Measurements from ENCODE around the gene TBXAS1.

Gene TBXAS1

GRCh38 chr7:139950881-139951525 is 121.9 kb downstream of the TBXAS1 start:
- Histone ChIP-seq H3K4me3 (ENCODE audit: low read depth in 1 of 2, low read length in 2 of 2) (no peak overlapping the region), H3K27me3 (ENCODE audit: control insufficient read depth in 1 of 2, insufficient read depth in 2 of 2, low read length in 2 of 2) (no peaks in the 10 kb centered on the region), H3K36me3 (ENCODE audit: control insufficient read depth in 1 of 2, insufficient read depth in 2 of 2, low read length in 2 of 2) (no peaks in the 10 kb centered on the region), H3K4me1 (ENCODE audit: control insufficient read depth in 1 of 2, insufficient read depth in 2 of 2, low read length in 2 of 2) (no peaks in the 10 kb centered on the region), H3K9ac (ENCODE audit: low read depth in 1 of 2, low read length in 2 of 2) (no peak overlapping the region), H3K9me3 (ENCODE audit: control insufficient read depth in 1 of 2, low read length in 2 of 2) (no peaks in the 10 kb centered on the region), H3K27ac (ENCODE audit: low read depth, low read length) (no peak overlapping the region)

GRCh38 chr7:139953229-139953628 is 124.2 kb downstream of the TBXAS1 start:
- H3K27me3 ChIP-seq (ENCODE audit: control insufficient read depth in 1 of 2, insufficient read depth in 2 of 2, low read length in 2 of 2) = no peaks in the 10 kb centered on the region
- H3K27ac ChIP-seq (ENCODE audit: low read depth, low read length) = no peak overlapping the region
- no peaks in the 10 kb centered on the region for H3K36me3 ChIP-seq (ENCODE audit: control insufficient read depth in 1 of 2, insufficient read depth in 2 of 2, low read length in 2 of 2)
- no peaks in the 10 kb centered on the region for H3K9me3 ChIP-seq (ENCODE audit: control insufficient read depth in 1 of 2, low read length in 2 of 2)
- no peaks in the 10 kb centered on the region for H3K4me1 ChIP-seq (ENCODE audit: control insufficient read depth in 1 of 2, insufficient read depth in 2 of 2, low read length in 2 of 2)
- H3K9ac ChIP-seq (ENCODE audit: low read depth in 1 of 2, low read length in 2 of 2) = no peak overlapping the region
- H3K4me3 ChIP-seq (ENCODE audit: low read depth in 1 of 2, low read length in 2 of 2) = no peak overlapping the region

GRCh38 chr7:139955109-139955820 is 126.2 kb downstream of the TBXAS1 start:
- Histone ChIP-seq H3K4me1 (ENCODE audit: control insufficient read depth in 1 of 2, insufficient read depth in 2 of 2, low read length in 2 of 2) (no peaks in the 10 kb centered on the region), H3K27me3 (ENCODE audit: control insufficient read depth in 1 of 2, insufficient read depth in 2 of 2, low read length in 2 of 2) (no peaks in the 10 kb centered on the region), H3K9ac (ENCODE audit: low read depth in 1 of 2, low read length in 2 of 2) (no peak overlapping the region), H3K9me3 (ENCODE audit: control insufficient read depth in 1 of 2, low read length in 2 of 2) (no peaks in the 10 kb centered on the region), H3K27ac (ENCODE audit: low read depth, low read length) (no peak overlapping the region), H3K4me3 (ENCODE audit: low read depth in 1 of 2, low read length in 2 of 2) (no peak overlapping the region), H3K36me3 (ENCODE audit: control insufficient read depth in 1 of 2, insufficient read depth in 2 of 2, low read length in 2 of 2) (no peaks in the 10 kb centered on the region)

GRCh38 chr7:139958599-139959284 is 129.7 kb downstream of the TBXAS1 start:
- no peaks in the 10 kb centered on the region for H3K36me3 ChIP-seq (ENCODE audit: control insufficient read depth in 1 of 2, insufficient read depth in 2 of 2, low read length in 2 of 2)
- H3K9me3 ChIP-seq (ENCODE audit: control insufficient read depth in 1 of 2, low read length in 2 of 2) = no peaks in the 10 kb centered on the region
- no peak overlapping the region for H3K9ac ChIP-seq (ENCODE audit: low read depth in 1 of 2, low read length in 2 of 2)
- no peak overlapping the region for H3K4me3 ChIP-seq (ENCODE audit: low read depth in 1 of 2, low read length in 2 of 2)
- no peaks in the 10 kb centered on the region for H3K4me1 ChIP-seq (ENCODE audit: control insufficient read depth in 1 of 2, insufficient read depth in 2 of 2, low read length in 2 of 2)
- H3K27ac ChIP-seq (ENCODE audit: low read depth, low read length) = no peak overlapping the region
- no peaks in the 10 kb centered on the region for H3K27me3 ChIP-seq (ENCODE audit: control insufficient read depth in 1 of 2, insufficient read depth in 2 of 2, low read length in 2 of 2)

GRCh38 chr7:139959285-139959628 is 130.2 kb downstream of the TBXAS1 start:
- no peak overlapping the region for H3K27ac ChIP-seq (ENCODE audit: low read depth, low read length)
- H3K36me3 ChIP-seq (ENCODE audit: control insufficient read depth in 1 of 2, insufficient read depth in 2 of 2, low read length in 2 of 2) = no peaks in the 10 kb centered on the region
- H3K4me1 ChIP-seq (ENCODE audit: control insufficient read depth in 1 of 2, insufficient read depth in 2 of 2, low read length in 2 of 2) = no peaks in the 10 kb centered on the region
- H3K27me3 ChIP-seq (ENCODE audit: control insufficient read depth in 1 of 2, insufficient read depth in 2 of 2, low read length in 2 of 2) = no peaks in the 10 kb centered on the region
- H3K4me3 ChIP-seq (ENCODE audit: low read depth in 1 of 2, low read length in 2 of 2) = no peak overlapping the region
- H3K9ac ChIP-seq (ENCODE audit: low read depth in 1 of 2, low read length in 2 of 2) = no peak overlapping the region
- no peaks in the 10 kb centered on the region for H3K9me3 ChIP-seq (ENCODE audit: control insufficient read depth in 1 of 2, low read length in 2 of 2)

GRCh38 chr7:139959718-139960117 is 130.7 kb downstream of the TBXAS1 start:
- no peaks in the 10 kb centered on the region for H3K9me3 ChIP-seq (ENCODE audit: control insufficient read depth in 1 of 2, low read length in 2 of 2)
- no peak overlapping the region for H3K9ac ChIP-seq (ENCODE audit: low read depth in 1 of 2, low read length in 2 of 2)
- no peak overlapping the region for H3K27ac ChIP-seq (ENCODE audit: low read depth, low read length)
- no peaks in the 10 kb centered on the region for H3K36me3 ChIP-seq (ENCODE audit: control insufficient read depth in 1 of 2, insufficient read depth in 2 of 2, low read length in 2 of 2)
- H3K4me1 ChIP-seq (ENCODE audit: control insufficient read depth in 1 of 2, insufficient read depth in 2 of 2, low read length in 2 of 2) = no peaks in the 10 kb centered on the region
- no peak overlapping the region for H3K4me3 ChIP-seq (ENCODE audit: low read depth in 1 of 2, low read length in 2 of 2)
- H3K27me3 ChIP-seq (ENCODE audit: control insufficient read depth in 1 of 2, insufficient read depth in 2 of 2, low read length in 2 of 2) = no peaks in the 10 kb centered on the region

GRCh38 chr7:139960157-139960556 is 131.1 kb downstream of the TBXAS1 start:
- Histone ChIP-seq H3K4me3 (ENCODE audit: low read depth in 1 of 2, low read length in 2 of 2) (no peak overlapping the region), H3K9ac (ENCODE audit: low read depth in 1 of 2, low read length in 2 of 2) (no peak overlapping the region), H3K9me3 (ENCODE audit: control insufficient read depth in 1 of 2, low read length in 2 of 2) (no peaks in the 10 kb centered on the region), H3K27me3 (ENCODE audit: control insufficient read depth in 1 of 2, insufficient read depth in 2 of 2, low read length in 2 of 2) (no peaks in the 10 kb centered on the region), H3K36me3 (ENCODE audit: control insufficient read depth in 1 of 2, insufficient read depth in 2 of 2, low read length in 2 of 2) (no peaks in the 10 kb centered on the region), H3K27ac (ENCODE audit: low read depth, low read length) (no peak overlapping the region), H3K4me1 (ENCODE audit: control insufficient read depth in 1 of 2, insufficient read depth in 2 of 2, low read length in 2 of 2) (no peaks in the 10 kb centered on the region)

- no peaks in the 10 kb centered on the region for H3K9me3 ChIP-seq (ENCODE audit: control insufficient read depth in 1 of 2, low read length in 2 of 2)
- no peaks in the 10 kb centered on the region for H3K27me3 ChIP-seq (ENCODE audit: control insufficient read depth in 1 of 2, insufficient read depth in 2 of 2, low read length in 2 of 2)
- H3K4me3 ChIP-seq (ENCODE audit: low read depth in 1 of 2, low read length in 2 of 2) = no peak overlapping the region
- H3K36me3 ChIP-seq (ENCODE audit: control insufficient read depth in 1 of 2, insufficient read depth in 2 of 2, low read length in 2 of 2) = no peaks in the 10 kb centered on the region
- H3K4me1 ChIP-seq (ENCODE audit: control insufficient read depth in 1 of 2, insufficient read depth in 2 of 2, low read length in 2 of 2) = no peaks in the 10 kb centered on the region
- no peak overlapping the region for H3K9ac ChIP-seq (ENCODE audit: low read depth in 1 of 2, low read length in 2 of 2)
- no peak overlapping the region for H3K27ac ChIP-seq (ENCODE audit: low read depth, low read length)
Observed at GRCh38 chr7:139965942-139966628, 137.0 kb downstream of the TBXAS1 start.

- Histone ChIP-seq H3K27ac (ENCODE audit: low read depth, low read length) (no peak overlapping the region), H3K27me3 (ENCODE audit: control insufficient read depth in 1 of 2, insufficient read depth in 2 of 2, low read length in 2 of 2) (no peaks in the 10 kb centered on the region), H3K9me3 (ENCODE audit: control insufficient read depth in 1 of 2, low read length in 2 of 2) (no peaks in the 10 kb centered on the region), H3K9ac (ENCODE audit: low read depth in 1 of 2, low read length in 2 of 2) (no peak overlapping the region), H3K4me3 (ENCODE audit: low read depth in 1 of 2, low read length in 2 of 2) (no peak overlapping the region), H3K4me1 (ENCODE audit: control insufficient read depth in 1 of 2, insufficient read depth in 2 of 2, low read length in 2 of 2) (no peaks in the 10 kb centered on the region), H3K36me3 (ENCODE audit: control insufficient read depth in 1 of 2, insufficient read depth in 2 of 2, low read length in 2 of 2) (no peaks in the 10 kb centered on the region)
Observed at GRCh38 chr7:139966949-139967348, 137.9 kb downstream of the TBXAS1 start.

- Histone ChIP-seq H3K27me3 (ENCODE audit: control insufficient read depth in 1 of 2, insufficient read depth in 2 of 2, low read length in 2 of 2) (no peaks in the 10 kb centered on the region), H3K4me3 (ENCODE audit: low read depth in 1 of 2, low read length in 2 of 2) (no peak overlapping the region), H3K36me3 (ENCODE audit: control insufficient read depth in 1 of 2, insufficient read depth in 2 of 2, low read length in 2 of 2) (no peaks in the 10 kb centered on the region), H3K9me3 (ENCODE audit: control insufficient read depth in 1 of 2, low read length in 2 of 2) (no peaks in the 10 kb centered on the region), H3K9ac (ENCODE audit: low read depth in 1 of 2, low read length in 2 of 2) (no peak overlapping the region), H3K27ac (ENCODE audit: low read depth, low read length) (no peak overlapping the region), H3K4me1 (ENCODE audit: control insufficient read depth in 1 of 2, insufficient read depth in 2 of 2, low read length in 2 of 2) (no peaks in the 10 kb centered on the region)
Observed at GRCh38 chr7:139968931-139969330, 139.9 kb downstream of the TBXAS1 start.

All from duodenal mucosa (tissue), 2 donors.